Caco-2 (cell line): Measurements from ENCODE around the gene RETREG1. TPM values are rescaled to one million over a fixed set of nuclear protein-coding genes. Genes with fewer than 3 reads are reported as not detected.

Experiments used
- BruUV-seq: library from RNA; stranded (reverse); fragments of 400-500 nt; replicated peaks from 2 replicates; lab custom pipeline; 2021; lab: Mats Ljungman, UMichigan
- CTCF ChIA-PET: fragments of 300-600 bp; sonication (Branson Sonifier 250); formaldehyde crosslinking; loops from one replicate; lab custom pipeline; 2022; ENCODE audit warnings: antibody characterized with exemption; lab: Charles Lee
- POLR2A ChIA-PET: fragments of 300-600 bp; sonication (Branson Sonifier 250); formaldehyde crosslinking; loops from one replicate; lab custom pipeline; 2022; ENCODE audit warnings: antibody characterized with exemption; lab: Charles Lee
- DNase-seq, 2 experiments: peaks; one replicate each; pipeline versions ENCODE4 v3.0.0 to v3.0.0-alpha.2; 2020 to 2022
- H3K27me3 ChIP-seq: replicated peaks from 2 replicates; pipeline ENCODE4 v1.6.0; 2011; ENCODE audit warnings: low read length; ENCODE audit not compliant: control insufficient read depth, insufficient read depth
- H3K36me3 ChIP-seq: 2 replicates; pipeline ENCODE4 v1.5.1; 2011; ENCODE audit warnings: low read length; ENCODE audit not compliant: control insufficient read depth, insufficient read depth
- H3K4me1 ChIP-seq: fragments of 250-450 bp; sonication (Bioruptor Pico); 2 replicates; pipeline ENCODE4 v1.5.1; 2020; ENCODE audit warnings: mild to moderate bottlenecking
- H3K4me3 ChIP-seq: 2 replicates; pipeline ENCODE4 v1.5.1; 2011; ENCODE audit warnings: low read depth, mild to moderate bottlenecking, control low read depth, low read length
- H3K9me3 ChIP-seq: fragments of 250-450 bp; sonication (Bioruptor Pico); 2 replicates; pipeline ENCODE4 v1.5.1; 2020; ENCODE audit warnings: mild to moderate bottlenecking, moderate library complexity
- H3K27ac Mint-ChIP-seq: one replicate; pipeline ENCODE4 v1.8.0; 2022; ENCODE audit warnings: mixed read lengths; ENCODE audit not compliant: unreplicated experiment
- H3K27me3 Mint-ChIP-seq: one replicate; pipeline ENCODE4 v1.8.0; 2022; ENCODE audit warnings: mixed read lengths; ENCODE audit not compliant: insufficient read depth, unreplicated experiment
- H3K36me3 Mint-ChIP-seq: one replicate; pipeline ENCODE4 v1.8.0; 2022; ENCODE audit warnings: mild to moderate bottlenecking, mixed read lengths; ENCODE audit not compliant: insufficient read depth, unreplicated experiment
- H3K4me1 Mint-ChIP-seq: one replicate; pipeline ENCODE4 v1.8.0; 2022; ENCODE audit warnings: low read depth, mixed read lengths; ENCODE audit not compliant: unreplicated experiment
- H3K4me3 Mint-ChIP-seq: one replicate; pipeline ENCODE4 v1.8.0; 2022; ENCODE audit warnings: mild to moderate bottlenecking, moderate library complexity, mixed read lengths; ENCODE audit not compliant: unreplicated experiment
- H3K9me3 Mint-ChIP-seq: one replicate; pipeline ENCODE4 v1.8.0; 2022; ENCODE audit warnings: mixed read lengths; ENCODE audit not compliant: unreplicated experiment
- intact Hi-C: fragments of 100-400 bp; cut with micrococcal nuclease; formaldehyde crosslinking; loops from one replicate; pipeline ENCODE4 v1.10.0; 2022; ENCODE audit not compliant: unreplicated experiment
- total RNA-seq: library from RNA; stranded (reverse); gene quantifications from 2 replicates; pipeline ENCODE4 v1.2.3, GENCODE V29; 2022
- TF ChIP-seq, protein P1 (sequence below), 2 experiments: fragments of 200-600 bp in 1 of 2; IDR thresholded peaks; 1 replicate in 1 of 2; 2 replicates in 1 of 2; pipeline versions ENCODE4 v1.5.1 to v1.8.0; 2011 to 2022; ENCODE audit warnings: antibody characterized with exemption in 1 of 2, control low read depth in 1 of 2, inconsistent platforms in 1 of 2, low read depth in 1 of 2, low read length in 1 of 2, mild to moderate bottlenecking in 1 of 2, moderate library complexity in 1 of 2; ENCODE audit not compliant: insufficient read depth in 1 of 2, severe bottlenecking in 1 of 2, unreplicated experiment in 1 of 2

Gene RETREG1
- total RNA-seq, 1 experiment from 2014 or later = 15.1 TPM

DNA sequence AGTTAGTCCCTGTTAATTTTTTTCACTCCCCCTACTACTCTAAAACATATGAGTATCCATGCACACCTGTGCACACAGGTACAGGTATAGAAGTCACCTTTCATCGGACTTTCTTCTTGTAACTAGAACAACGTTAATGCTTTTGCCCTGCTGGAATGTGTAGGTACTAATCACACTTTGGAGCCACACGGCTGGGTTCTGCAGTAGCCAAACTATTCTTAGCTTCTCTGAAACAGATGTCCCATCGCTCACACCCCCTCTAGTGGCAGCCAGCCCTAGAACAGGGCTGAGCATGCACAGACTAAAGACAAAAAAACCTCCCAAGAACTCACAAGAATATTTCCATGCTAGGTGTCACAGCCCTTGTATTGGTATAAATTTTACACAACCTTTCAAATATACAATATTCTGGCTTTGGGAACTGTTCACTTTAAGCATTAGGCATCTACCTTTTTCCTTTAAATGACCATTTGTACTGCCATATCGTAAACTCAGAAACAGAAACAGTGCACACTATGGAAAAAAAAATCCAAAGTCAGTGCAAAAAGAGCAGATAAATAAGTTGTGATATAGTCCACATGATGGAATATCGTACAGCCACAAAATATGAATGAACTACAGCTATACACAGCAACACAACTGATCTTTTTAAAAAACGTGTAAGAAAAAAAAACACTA, 64.0 kb downstream of the RETREG1 start:
- Histone ChIP-seq H3K27me3 (no peaks in the 10 kb centered on the region), H3K4me1 (peaks cover 24% of the 10 kb centered on the region), H3K9me3 (no peaks in the 10 kb centered on the region), H3K4me3 (no peak overlapping the region), H3K36me3 (no peaks in the 10 kb centered on the region)
- BruUV-seq = no TSS peak
- Mint-ChIP-seq H3K36me3 (no peaks in the 10 kb centered on the region), H3K4me3 (no peak overlapping the region), H3K27me3 (no peaks in the 10 kb centered on the region), H3K9me3 (no peaks in the 10 kb centered on the region), H3K4me1 (peaks cover 24% of the 10 kb centered on the region), H3K27ac (peak overlapping the region; percentile 61)
- ChIA-PET CTCF (interaction anchor here (0.6 to 1.9 kb wide), 11 partner anchors 26 to 638 kb away, joined by 3 to 15 read pairs (median 5); partner anchors contain the start of gene MYO10), POLR2A (no interaction called here)
- TF ChIP-seq, protein P1, sequence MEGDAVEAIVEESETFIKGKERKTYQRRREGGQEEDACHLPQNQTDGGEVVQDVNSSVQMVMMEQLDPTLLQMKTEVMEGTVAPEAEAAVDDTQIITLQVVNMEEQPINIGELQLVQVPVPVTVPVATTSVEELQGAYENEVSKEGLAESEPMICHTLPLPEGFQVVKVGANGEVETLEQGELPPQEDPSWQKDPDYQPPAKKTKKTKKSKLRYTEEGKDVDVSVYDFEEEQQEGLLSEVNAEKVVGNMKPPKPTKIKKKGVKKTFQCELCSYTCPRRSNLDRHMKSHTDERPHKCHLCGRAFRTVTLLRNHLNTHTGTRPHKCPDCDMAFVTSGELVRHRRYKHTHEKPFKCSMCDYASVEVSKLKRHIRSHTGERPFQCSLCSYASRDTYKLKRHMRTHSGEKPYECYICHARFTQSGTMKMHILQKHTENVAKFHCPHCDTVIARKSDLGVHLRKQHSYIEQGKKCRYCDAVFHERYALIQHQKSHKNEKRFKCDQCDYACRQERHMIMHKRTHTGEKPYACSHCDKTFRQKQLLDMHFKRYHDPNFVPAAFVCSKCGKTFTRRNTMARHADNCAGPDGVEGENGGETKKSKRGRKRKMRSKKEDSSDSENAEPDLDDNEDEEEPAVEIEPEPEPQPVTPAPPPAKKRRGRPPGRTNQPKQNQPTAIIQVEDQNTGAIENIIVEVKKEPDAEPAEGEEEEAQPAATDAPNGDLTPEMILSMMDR (IDR thresholded peaks at IDR 0.05; ENCODE audit: insufficient read depth in 1 of 2, low read depth in 1 of 2, low read length in 1 of 2, severe bottlenecking in 1 of 2, unreplicated experiment in 1 of 2) = peak; percentile 87 to 97
- intact Hi-C loops = loop anchor here (1.0 to 10.0 kb wide), 4 partner anchors 32 to 388 kb away; partner anchors contain the start of gene RETREG1
- peak; percentile 88 to 89 for DNase-seq

DNA sequence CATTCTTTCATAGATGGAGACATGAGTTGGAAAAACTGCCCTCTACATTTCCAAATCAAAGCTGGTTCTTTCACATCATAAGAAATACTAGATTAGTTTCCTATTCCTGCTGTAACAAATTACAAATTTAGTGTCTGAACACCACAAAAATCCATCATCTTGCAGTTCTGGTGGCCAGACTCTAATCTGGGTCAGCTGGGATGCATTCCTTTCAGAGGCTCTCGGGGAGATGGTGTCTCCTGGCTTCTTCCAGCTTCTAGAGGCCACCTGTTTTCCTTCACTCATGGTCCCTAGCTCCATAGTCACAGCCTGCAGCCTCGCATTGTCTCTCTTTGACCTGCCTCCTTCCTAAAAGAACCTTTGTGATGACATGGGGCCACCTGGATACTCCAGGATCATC, 65.2 kb downstream of the RETREG1 start:
- intact Hi-C loops = loop anchor here (1.0 to 10.0 kb wide), 4 partner anchors 34 to 387 kb away; partner anchors contain the start of gene RETREG1
- Histone ChIP-seq H3K4me3 (no peak overlapping the region), H3K9me3 (no peaks in the 10 kb centered on the region), H3K27me3 (no peaks in the 10 kb centered on the region), H3K4me1 (peaks cover 36% of the 10 kb centered on the region), H3K36me3 (no peaks in the 10 kb centered on the region)
- no TSS peak for BruUV-seq
- peaks cover 3% of the 10 kb centered on the region for H3K36me3 Mint-ChIP-seq
- peaks cover 36% of the 10 kb centered on the region for H3K4me1 Mint-ChIP-seq
- ChIA-PET POLR2A (no interaction called here), CTCF (interaction anchor here (0.5 to 1.9 kb wide), 4 partner anchors 30 to 1167 kb away, joined by 3 to 15 read pairs (median 8); no protein-coding TSS in a partner anchor)
- no peaks in the 10 kb centered on the region for H3K9me3 Mint-ChIP-seq
- DNase-seq = no peak
- no peak overlapping the region for H3K27ac Mint-ChIP-seq
- H3K4me3 Mint-ChIP-seq = no peak overlapping the region
- TF ChIP-seq, protein P1 (IDR thresholded peaks at IDR 0.05; ENCODE audit: insufficient read depth in 1 of 2, low read depth in 1 of 2, low read length in 1 of 2, severe bottlenecking in 1 of 2, unreplicated experiment in 1 of 2) = no peak
- no peaks in the 10 kb centered on the region for H3K27me3 Mint-ChIP-seq

DNA sequence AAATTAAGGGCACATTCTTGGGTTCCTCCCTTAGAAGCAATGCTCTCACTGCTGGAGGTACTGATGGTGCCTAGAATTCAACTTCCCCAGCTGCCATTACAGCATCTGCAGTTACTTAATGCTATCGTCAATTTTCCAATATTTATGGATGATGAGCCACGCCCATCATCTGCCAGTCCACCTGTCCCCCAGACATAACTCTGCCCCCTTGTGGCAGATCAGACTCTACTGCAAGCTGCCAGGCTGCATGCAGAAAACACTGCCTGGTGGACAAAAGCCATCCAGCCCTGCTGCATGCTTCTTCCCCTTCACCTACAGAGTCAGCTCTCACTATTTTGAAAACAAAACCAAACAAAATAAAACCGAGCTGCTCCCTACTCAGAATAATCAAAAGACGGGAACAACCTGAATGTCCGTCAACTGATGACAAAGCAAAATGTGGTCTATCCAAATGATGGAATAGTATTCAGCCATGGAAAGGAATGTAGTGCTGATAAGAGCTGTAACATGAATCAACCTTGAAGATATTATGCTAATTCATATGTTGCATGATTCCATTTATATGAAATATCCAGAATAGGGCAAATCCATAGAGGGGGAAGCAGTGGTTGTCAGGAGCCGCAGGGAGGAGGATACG, 66.4 kb downstream of the RETREG1 start:
- H3K27ac Mint-ChIP-seq = no peak overlapping the region
- no TSS peak for BruUV-seq

More for the DNA sequence above, 66.4 kb downstream of the RETREG1 start:
- H3K4me1 ChIP-seq = peaks cover 46% of the 10 kb centered on the region
- no peak overlapping the region for H3K4me3 ChIP-seq
- Mint-ChIP-seq H3K27me3 (no peaks in the 10 kb centered on the region), H3K4me3 (no peak overlapping the region), H3K9me3 (no peaks in the 10 kb centered on the region), H3K36me3 (peaks cover 6% of the 10 kb centered on the region), H3K4me1 (peaks cover 46% of the 10 kb centered on the region)
- ChIA-PET POLR2A (interaction anchor here (0.6 kb wide), 1 partner anchor 76 kb away, joined by 4 read pairs; no protein-coding TSS in a partner anchor), CTCF (interaction anchor here (0.7 to 1.3 kb wide), 4 partner anchors 28 to 116 kb away, joined by 3 to 9 read pairs (median 4); no protein-coding TSS in a partner anchor)
- TF ChIP-seq, protein P1 (IDR thresholded peaks at IDR 0.05; ENCODE audit: insufficient read depth in 1 of 2, low read depth in 1 of 2, low read length in 1 of 2, severe bottlenecking in 1 of 2, unreplicated experiment in 1 of 2) = peak; percentile 80 to 90
- peak; percentile 72 to 79 for DNase-seq
- intact Hi-C loops = loop anchor here (1.0 to 10.0 kb wide), 3 partner anchors 42 to 386 kb away; no protein-coding TSS in a partner anchor
- no peaks in the 10 kb centered on the region for H3K27me3 ChIP-seq
- H3K36me3 ChIP-seq = no peaks in the 10 kb centered on the region
- no peaks in the 10 kb centered on the region for H3K9me3 ChIP-seq
